ENCODE measurements around the gene VGLL4.

The VGLL4 gene

DNA sequence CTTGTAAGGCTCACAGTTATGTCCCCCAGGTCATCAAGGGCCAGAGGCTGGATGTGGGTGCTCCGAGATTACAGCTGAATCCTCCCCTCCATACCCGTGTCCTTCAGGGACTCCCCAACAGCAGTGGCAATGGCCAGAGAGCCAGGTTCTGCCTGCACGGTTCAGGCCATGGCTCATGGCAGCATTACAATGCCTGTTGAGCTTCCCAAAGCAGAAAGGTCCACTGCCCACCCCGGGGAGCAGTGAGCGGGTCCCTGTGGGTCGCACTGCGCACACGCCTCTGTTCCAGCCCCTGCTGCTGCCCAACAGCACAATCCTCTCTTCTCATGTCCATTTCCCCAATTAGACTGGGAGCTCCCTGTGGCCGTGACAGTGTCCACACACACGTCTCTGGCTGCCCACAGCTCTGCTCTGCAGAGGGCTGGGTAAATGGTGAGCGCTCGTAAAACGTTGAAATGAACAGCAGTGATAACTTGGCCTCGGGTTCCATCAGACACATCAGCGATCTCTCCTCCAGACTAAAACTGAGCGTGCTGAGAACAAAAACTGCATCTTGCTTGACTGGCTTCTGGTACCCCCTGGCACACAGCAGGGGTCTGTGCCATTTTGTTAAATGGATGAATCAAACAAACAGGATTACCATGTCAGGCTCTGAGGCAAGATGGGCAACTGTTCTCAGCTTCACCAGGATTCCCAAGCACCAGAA is 80.4 kb downstream of the VGLL4 start:
- FAIRE-seq, result no peak

DNA sequence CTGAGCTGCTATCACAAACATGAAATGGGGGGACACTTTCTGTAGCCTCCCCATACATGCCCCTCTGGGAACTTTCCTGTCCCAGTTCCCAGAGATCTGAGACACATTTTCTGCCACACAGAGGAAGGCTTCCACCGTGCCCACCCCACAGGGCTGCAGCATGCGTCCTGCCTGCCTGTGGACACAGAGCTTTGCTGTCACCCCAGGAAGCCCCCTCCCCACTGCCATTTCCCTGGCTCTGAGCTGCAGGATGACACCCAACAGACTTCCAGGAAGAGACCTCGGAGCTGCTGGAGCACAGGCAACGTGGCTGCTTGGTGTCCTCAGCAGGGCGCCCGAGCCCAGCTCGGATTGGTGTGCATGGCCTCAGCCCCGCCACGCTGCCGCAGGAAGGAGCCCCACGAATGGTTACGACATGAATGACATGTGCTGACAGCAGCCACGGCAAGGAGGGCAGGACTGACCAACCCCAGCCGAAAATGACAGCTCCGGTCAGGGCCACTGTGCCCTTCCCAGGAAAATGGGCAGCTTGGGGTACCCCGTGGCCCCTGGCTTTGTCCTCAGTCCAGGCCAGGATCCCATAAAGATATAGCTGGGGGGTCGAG is 81.3 kb downstream of the VGLL4 start:
- FAIRE-seq, result no peak

DNA sequence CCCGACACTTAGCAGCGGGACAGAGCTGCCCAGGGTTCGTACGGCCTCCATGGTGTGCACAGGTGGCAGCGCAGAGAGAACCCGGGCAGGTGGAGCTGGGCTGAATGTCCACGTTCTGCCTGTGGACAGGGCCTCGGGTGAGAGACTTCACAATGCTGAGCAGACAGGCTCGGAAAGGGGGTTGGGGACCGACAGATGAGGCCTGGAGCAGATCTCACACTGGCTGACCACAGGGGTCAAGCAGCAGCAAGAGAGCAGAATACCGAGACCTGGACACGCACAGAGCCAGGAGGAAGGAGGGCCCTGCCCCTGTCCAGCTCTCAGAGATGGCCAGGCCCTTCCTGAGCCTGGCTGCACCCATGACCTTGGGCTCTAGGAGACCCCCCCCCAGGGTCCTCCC is 83.0 kb downstream of the VGLL4 start:
- no peak for FAIRE-seq

DNA sequence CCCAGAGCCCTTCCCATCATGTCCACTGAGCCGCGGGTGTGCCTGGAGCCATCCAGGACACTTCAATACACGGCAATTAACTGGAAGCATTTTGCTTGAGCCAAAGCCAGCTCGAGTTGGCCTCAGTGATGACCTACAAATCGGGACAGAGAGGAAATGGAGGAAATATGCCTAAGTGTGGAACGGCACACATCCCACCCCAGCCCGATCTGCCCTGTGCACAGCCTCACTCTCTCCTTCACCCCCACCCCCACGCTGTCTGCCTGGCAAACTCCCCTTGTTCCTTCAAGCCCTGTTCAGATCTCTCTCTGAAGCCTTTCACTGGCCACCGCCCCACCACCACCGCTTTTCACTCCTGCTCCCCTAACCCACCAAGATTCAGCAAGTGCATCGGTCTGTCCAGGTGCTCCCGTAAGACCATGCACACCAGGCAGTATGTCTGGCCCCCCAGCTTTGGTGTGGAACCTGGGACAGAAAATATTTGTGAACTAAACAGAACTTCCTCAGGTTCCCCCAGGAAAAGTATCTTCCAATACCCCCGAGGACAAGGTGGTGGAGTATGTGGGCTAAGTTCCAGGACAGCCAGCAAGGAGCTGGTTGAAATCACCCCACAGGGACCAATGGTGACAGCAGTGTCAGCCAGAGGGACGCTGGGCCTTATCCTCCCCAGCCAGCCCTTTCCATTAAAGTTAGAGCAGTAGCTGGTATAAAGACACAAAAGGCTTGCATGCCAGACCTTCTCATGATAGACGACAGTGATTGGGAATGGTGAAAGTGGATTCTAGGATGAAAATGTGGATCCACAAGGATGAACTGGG is 83.7 kb downstream of the VGLL4 start:
- FAIRE-seq, result no peak

DNA sequence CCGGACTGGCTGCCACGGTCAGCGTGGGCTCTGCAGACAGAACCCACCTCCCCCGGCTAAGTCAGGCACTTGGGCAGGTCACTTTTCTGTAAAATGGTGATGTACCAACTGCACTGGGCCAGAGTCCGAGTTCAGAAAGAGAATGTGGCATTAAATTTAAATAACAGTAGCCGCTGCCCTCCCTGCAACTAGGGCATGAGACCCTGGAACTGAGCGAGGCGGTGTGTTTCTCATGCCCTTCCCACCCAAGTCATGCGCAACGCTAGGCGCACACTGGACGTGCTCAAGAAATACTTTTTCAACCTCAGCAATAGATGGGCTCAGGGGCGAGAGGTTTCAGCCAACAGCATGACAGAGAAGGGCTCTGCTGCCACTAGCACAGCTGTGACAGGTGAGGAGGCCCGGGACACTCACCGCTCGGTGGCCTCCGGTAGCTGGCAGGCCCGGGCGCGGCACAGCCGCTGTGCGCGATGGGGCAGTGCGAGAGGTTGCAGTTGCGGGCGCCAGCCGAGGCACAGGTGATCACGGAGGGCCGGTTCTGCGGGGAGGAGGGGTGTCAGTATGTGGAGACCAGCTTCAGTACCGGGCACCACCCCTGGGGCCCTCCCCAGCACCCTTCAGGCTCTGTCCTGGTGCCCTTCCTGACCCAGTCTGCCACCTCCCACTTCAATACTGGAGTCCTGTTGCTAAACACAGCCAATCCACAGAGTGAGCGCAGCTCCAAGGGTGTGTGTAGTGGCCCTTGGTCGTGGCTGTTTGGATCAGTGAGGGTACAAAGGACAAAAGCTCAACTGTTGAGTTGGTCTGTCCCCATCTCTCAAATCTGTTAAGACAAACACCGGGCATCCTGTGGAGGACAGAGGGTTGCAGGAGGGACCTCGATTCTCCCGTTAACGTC is 84.5 kb downstream of the VGLL4 start:
- FAIRE-seq, result no peak

DNA sequence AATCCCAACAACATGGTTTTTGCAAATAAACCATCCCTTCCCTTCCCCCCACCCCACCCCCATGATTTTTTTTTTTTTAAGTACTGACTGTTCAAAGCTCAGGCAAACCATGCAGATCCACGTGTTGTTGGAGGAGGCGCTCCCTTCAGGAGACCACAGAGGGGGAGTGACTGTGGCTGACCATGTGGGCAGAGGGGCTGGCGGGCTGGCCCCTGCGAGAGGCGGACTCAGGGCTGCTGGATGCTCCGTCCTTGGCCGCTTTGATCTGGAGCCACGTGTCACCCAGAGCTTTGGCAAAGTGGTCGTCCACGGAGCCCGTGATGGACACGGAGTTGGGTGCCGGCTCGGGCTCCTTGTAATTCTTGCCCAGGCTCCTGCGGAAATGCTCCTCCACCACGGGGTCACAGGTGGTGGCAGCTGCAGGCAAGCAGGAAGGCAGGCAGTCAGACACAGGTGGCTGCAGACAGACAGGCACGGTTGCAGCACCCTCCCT is 85.3 kb downstream of the VGLL4 start:
- no peak for FAIRE-seq

DNA sequence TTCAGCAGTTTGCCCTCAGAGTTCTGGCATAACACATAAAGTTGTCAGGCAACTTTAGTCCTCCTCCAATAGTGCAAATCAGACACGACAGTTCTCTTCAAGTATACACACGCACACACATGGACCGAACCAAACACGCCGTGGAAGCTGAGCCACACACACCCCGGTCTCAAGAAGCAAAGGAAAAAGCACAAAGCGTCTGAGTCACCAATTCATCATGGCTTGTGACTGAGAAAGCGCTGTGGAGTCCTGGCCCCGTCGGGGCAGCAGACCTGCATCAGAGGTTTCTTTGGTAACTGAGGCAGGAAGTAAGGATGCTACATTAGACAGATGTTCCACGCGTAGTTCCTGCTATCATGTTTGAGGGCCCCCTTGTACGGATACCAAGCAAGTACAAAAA is 85.7 kb downstream of the VGLL4 start:
- FAIRE-seq, result no peak

DNA sequence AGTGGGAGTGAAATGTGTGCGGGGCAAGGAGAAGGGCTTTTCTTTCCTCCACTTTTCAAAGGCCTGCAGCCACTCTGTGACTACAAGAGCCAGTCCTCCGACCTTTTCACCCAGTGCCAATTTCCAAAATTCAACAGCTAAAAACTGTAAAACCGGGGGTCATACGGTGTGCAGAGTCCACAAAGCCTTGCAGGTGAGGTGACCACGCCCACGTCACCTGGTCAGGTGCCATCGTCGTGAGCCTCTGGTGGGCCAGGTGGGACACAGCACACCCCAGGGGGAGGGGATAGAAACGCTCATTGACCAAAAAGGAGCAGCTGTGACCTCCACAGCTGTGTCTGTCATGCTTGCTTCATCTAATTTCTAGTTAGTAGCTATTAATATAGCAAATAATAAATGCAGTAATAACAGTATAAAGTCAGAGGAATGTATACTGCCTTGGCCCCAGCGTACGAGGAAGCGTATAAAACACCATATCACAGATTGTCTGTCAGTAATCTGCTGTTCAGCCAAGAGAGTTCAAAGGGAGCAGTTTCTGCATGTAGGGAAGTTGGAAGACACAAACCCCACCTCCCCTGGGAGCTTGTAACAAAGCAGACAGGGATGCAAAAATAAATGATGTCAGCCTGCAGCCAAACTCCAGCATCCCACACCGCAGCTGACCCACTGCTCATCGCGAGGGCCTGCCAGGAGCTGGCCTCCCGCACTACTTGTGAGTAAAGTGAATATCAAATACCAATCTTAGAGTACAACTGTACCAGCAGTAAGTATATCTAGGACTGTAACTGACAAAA is 86.7 kb downstream of the VGLL4 start:
- no peak for FAIRE-seq

DNA sequence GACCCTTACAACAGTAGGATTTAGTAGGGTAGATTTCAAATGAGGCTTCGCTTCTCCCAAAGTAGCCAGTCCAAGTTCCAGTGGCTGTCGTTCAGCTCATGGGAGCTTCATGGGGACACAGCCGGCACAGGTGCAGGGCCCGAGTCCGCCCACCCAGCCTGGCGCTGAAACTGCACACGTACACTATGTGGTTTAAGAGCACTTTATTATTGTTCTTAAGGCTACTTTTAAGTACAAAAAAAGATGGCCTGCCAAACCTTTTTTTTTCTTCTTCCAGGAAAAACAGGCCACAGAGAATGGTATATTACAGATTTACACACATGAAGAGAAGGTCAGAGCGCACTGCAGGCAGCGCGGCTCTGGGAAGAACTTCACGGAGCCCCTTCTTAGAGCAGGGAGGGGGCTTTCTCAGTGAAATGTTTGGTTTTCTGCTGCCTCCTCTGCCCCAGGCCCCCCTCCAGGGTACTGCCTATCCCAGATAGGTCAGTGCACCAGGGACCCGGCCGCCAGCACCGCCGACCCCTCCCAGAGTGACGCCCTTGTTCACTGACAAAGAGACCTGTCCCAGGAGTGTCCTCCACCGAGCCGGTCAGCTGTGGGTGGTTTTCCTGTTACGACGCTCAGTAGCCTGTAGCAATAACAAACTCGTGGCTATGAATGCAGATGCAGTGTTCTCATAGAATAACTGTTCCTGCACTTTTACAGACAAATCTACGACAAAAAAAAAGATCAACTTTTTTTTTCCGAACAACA is 87.7 kb downstream of the VGLL4 start:
- FAIRE-seq, result no peak

DNA sequence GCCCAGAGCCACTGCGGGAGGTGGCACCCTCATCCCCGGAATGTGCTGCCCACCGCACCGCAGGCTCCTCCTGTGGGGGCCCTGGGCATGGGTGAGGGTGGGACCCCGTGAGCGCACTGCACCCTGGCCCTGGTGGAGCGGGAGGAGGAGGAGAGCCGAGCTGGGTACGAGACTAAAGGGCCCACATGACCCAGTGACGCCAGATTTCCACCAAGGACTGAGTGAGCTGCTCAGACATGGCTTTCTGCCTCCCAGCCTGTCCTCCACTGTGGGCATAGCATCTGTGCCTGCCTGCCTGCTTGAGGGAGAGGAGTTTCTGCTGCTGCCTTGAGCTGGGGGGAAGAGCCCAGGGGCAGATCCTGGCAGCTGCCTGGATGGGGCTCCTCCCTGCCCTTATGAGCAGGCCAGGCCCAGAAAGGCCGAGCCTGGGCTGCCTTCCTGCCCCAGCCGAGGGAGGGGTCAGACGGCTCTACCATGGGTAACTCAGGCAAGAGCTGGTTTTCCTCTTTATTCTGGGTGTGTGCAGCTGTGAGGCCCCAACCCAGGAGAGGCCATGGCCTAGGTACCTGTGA is 88.4 kb downstream of the VGLL4 start:
- no peak for FAIRE-seq

DNA sequence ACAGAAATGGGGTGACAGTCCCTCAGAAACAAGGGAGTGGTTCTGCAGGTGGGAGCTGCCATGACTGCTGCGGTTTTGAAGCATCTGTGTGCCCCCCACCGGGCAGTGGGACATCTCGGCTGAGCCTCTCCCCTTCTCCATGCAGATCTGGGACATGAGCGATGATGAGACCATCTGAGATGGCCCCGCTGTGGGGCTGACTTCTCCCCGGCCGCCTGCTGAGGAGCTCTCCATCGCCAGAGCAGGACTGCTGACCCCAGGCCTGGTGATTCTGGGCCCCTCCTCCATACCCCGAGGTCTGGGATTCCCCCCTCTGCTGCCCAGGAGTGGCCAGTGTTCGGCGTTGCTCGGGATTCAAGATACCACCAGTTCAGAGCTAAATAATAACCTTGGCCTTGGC is 89.0 kb downstream of the VGLL4 start:
- no peak for FAIRE-seq

DNA sequence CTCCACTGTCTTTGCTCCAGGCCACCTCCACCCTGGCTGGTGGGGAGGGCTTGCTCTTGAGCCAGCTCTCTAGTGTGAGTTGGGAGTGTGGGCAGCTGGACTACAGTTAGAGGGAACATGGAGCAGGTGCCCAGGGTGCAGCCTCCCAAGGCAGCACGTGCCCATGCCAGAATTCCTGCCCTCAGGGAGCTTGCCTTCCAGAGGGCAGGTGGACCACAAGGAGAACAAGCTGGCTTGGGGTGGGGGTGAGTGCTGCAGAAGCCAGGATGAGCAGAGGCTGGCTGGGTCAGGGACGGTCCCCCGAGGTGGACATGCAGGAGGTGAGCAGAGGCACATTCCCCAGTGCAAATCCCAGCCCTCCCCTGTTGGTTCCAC is 89.5 kb downstream of the VGLL4 start:
- FAIRE-seq, result no peak

DNA sequence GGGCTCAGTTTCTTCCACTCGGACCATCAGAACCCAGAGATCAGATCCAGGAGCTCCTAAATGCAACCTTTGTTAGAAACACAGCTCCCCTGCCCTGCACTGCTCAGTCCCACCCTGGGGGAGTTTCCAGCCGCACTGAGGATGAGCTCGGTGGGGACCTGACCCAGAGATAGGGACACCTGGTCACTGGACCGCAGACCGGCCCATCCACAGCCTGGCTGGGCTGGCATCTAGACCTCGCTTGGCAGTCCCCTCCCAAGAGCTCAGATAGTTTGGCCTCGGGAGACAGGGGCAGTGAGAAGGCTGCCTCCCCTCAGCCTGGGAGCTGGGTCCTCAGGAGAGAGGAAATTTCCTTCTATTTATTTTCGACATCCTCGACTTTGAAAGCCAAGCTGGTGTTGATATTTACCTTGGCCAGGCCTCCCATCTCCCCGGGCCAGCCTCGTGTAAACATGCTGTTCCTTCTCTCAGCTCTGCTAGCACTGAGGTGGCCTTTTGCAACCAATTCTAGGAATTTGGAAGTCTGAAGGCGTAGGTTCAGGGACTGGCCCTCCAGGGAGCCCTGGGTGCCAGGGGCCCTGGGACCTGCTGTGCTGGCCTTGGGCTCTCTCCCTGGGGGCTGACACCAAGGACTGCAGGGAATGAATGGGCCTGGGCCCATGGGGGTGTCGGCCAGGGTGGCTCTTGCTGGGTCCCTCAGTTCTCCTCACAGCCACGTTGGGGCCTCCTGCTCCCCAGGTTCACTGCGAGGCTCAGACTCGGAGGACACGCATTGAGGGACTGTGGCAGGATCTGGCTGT is 90.1 kb downstream of the VGLL4 start:
- FAIRE-seq, result no peak

DNA sequence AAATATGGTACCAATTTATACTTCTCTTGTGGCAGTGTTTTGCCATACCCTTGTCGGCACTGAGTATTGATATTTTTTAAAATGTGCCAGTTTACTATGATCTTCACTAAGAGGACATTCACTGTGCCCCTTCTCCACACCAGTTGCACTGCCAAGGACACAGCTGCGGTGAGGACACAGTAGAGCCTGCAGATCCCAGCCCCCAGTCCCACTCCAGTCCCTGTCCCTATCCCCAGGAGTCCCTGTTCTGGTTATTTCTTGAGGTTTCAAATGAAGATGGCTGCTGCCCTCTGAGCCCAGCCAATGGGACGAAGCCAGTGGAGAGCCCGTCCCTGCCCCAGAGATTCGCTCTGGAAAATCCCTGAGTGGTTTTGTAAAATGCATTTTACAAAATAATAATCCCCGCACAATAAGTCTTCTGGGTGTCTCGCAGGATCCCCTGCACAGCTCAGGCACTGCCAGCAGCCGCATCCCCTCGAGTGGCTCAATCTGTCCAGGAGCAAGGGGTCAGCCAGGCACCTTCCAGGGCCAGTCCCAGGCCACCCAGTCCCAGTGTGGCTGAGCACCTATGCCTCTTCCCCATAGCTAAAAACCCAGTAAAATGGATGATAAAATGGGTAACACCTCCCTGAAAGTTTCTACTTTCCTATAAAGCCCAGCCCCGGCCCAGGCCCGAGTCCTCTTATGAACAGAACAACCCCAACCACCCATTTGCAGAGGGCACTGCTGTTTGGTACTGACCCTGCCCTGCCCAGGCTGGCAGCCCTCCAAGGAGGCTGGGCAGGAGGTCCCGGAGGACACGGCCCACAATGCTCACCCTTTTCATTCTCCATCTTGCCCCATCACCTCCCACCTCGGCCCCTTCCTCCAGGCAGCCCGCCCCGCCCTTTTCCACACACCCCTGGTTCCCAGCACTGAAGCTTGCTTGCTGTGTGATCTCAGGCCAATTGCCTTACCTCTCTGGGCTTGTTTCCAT is 91.1 kb downstream of the VGLL4 start:
- no peak for FAIRE-seq

DNA sequence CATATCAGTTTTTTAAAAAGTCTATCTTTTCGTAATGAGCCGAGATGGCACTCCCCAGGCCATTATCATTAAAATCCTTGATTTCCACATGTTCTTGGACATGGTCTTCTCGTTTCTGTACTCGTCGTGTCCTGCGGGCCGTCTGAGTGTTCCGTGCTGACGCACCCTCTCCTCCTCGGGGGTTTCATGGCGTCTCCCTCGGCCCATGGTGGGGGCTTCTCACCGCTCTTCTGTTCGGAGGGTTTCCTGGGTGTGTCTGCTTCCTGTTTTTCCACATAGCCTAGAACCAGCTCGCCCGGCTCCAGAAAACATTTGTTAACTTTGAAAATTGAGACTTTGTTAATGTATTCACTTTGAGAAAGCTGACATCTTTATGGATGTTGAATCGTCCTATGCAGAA is 92.7 kb downstream of the VGLL4 start:
- no peak for FAIRE-seq

DNA sequence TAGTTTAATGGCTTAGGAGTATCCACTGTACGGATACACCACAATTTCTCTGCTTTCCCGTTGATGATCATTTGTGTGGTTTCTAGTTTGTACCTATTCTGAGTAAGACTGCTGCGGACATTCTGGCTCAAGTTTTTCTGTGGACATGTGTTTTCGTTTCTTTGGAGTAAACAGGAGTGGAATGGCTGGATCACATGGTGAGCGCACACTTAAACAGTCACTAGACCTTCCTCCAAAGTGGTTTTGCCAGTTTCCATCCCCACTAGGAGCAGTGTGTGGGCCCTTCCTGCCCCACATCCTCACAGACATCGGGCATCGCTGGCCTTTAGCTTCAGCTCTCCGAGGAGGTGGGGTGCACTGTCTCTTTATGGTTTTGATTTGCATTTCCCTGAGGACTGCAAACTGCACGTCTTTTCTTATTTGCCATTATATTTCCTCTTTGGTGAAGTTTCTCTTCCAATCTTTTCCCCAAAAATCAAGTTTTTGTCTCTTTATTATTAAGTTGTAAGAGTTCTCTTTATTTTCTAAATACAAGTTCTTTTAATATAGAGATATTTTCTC is 94.1 kb downstream of the VGLL4 start:
- FAIRE-seq, result no peak

DNA sequence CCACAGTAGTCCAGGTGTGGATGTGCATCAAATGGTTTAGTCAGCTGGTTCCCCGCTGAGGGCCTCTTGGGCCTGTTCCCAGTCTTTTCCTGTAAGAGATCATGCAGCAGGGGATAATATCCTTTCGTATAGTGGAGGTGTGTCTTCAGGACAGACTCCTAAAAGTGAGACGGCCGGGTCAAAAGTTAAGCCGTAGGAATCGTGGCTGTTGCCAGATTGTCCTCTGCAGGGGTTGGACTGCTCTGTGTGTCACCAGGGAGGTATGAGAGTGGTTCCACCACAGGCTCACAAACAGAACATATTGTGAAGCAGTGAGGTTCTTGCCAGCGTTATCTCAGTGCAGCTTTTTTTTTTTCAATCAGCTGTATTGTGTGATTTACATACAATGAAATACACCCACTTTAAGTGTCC is 95.0 kb downstream of the VGLL4 start:
- no peak for FAIRE-seq

DNA sequence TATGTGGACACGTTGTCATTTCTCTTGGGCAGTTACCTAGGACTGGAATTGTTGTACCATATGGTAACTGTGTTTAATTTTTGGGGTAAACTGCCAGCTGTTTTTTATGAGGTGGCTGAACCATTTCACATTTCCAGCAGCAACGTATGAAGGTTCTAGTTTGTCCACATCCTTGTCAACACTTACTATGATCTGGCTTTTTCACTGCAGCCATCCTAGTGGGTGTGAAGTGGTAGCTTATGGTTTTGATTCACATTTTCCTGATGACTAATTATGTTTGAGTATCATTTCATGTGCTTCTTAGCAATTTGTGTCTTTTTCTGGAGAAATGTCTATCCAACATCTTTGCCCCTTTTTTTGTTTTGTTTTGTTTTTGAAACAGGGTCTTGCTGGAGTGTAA is 96.2 kb downstream of the VGLL4 start:
- no peak for FAIRE-seq
